ENCODE data around the gene FOXP2.

DNA sequence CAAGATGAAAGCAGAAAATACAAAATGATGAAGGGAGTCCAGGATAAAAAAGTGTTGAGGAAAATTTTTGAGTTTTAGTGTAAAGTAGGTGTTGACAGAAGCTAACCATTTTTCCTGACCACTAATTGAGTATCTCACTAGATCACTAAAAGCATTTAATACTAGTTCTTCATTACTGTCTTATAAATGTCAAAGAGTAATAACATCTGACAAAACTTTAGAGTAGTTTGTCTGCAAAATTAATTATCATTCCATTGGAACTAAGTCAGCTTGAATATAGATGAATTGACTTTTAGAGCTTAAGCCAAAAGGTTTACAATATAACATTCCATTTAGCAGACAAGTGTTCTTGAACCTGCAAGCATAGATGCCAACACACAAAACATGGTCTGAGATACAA lies 232.9 kb downstream of the FOXP2 start:
- TF ChIP-seq, protein P1, sequence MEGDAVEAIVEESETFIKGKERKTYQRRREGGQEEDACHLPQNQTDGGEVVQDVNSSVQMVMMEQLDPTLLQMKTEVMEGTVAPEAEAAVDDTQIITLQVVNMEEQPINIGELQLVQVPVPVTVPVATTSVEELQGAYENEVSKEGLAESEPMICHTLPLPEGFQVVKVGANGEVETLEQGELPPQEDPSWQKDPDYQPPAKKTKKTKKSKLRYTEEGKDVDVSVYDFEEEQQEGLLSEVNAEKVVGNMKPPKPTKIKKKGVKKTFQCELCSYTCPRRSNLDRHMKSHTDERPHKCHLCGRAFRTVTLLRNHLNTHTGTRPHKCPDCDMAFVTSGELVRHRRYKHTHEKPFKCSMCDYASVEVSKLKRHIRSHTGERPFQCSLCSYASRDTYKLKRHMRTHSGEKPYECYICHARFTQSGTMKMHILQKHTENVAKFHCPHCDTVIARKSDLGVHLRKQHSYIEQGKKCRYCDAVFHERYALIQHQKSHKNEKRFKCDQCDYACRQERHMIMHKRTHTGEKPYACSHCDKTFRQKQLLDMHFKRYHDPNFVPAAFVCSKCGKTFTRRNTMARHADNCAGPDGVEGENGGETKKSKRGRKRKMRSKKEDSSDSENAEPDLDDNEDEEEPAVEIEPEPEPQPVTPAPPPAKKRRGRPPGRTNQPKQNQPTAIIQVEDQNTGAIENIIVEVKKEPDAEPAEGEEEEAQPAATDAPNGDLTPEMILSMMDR (IDR thresholded peaks at IDR 0.05; ENCODE audit: borderline replicate concordance, extremely low read depth, low read length, poor library complexity, severe bottlenecking): no peak
- TF ChIP-seq EZH2 (IDR thresholded peaks at IDR 0.05; ENCODE audit: borderline replicate concordance, low read depth, low read length, severe bottlenecking): no peak
